ENCODE results near the gene LAMA4.

DNA sequence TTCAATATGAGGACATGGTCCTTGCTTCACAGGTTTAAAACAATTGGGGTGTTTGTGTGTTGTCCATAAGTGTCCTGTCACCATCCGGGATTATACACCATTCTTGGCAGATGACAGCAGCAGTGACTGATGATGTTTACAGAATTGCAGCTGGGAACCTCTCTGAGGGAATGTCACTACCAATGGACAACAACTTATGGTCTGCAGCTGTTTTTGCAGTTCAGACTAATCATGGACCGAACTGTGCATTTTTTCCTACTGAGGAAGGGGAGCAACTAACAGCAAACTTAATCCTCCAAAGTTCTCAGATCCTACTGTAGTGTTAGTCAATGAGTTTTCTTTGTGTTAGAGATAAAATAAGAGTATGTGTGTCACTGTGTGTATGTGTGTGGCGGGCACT is 140.9 kb downstream of the LAMA4 start:
- TF ChIP-seq, protein P1, sequence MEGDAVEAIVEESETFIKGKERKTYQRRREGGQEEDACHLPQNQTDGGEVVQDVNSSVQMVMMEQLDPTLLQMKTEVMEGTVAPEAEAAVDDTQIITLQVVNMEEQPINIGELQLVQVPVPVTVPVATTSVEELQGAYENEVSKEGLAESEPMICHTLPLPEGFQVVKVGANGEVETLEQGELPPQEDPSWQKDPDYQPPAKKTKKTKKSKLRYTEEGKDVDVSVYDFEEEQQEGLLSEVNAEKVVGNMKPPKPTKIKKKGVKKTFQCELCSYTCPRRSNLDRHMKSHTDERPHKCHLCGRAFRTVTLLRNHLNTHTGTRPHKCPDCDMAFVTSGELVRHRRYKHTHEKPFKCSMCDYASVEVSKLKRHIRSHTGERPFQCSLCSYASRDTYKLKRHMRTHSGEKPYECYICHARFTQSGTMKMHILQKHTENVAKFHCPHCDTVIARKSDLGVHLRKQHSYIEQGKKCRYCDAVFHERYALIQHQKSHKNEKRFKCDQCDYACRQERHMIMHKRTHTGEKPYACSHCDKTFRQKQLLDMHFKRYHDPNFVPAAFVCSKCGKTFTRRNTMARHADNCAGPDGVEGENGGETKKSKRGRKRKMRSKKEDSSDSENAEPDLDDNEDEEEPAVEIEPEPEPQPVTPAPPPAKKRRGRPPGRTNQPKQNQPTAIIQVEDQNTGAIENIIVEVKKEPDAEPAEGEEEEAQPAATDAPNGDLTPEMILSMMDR (conservative IDR thresholded peaks at IDR 0.05): no peak
- no peak for TF ChIP-seq EZH2 (IDR thresholded peaks at IDR 0.05; ENCODE audit: low read depth)

Measured in PC-9 (cell line).